GM18873 (cell line): ENCODE measurements around the gene MALL.
"Not testable (repeated sequence)": the region's sequence is repeated elsewhere in the genome, so short reads cannot be mapped to it uniquely, and the experiment has no call there.

Experiments used
- ATAC-seq: cut with Tn5 transposase; IDR thresholded peaks from one replicate; pipeline ENCODE4 v1.9.1; 2021; ENCODE audit warnings: mild to moderate bottlenecking, moderate library complexity, moderate number of reproducible peaks; ENCODE audit not compliant: unreplicated experiment, low FRiP score

MALL gene

DNA sequence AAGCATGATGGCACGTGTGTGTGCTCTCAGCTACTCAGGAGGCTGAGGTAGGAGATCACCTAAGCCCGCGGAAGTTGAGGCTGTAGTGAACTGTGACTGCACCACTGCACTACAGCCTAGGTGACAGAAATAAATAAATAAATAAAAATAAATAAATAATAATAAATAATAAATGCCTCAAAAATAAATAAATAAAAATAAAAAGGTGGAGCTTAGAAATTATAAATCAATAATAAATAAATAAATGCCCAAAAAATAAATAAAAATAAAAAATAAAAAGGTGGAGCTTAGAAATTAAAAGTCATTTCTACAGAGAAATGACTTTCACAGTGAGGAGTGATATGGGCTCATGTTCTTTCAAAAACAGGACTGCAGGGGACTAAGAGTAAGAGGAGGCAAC, 6.0 kb upstream of the MALL start:
- no peak for ATAC-seq

DNA sequence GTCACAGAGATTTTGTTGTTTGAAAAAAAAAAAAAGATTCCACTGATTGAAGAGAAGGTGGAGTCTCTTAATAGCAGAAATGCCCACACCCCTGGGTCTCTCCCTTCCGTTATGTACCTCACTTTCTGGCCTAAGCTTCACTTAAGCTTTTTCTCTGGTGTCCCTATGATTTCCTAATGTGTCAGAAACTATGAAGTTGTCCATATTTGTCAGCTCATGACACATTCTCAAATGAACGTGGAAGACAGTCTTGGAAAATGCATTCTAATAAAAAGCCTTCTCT, 5.4 kb upstream of the MALL start:
- no peak for ATAC-seq

DNA sequence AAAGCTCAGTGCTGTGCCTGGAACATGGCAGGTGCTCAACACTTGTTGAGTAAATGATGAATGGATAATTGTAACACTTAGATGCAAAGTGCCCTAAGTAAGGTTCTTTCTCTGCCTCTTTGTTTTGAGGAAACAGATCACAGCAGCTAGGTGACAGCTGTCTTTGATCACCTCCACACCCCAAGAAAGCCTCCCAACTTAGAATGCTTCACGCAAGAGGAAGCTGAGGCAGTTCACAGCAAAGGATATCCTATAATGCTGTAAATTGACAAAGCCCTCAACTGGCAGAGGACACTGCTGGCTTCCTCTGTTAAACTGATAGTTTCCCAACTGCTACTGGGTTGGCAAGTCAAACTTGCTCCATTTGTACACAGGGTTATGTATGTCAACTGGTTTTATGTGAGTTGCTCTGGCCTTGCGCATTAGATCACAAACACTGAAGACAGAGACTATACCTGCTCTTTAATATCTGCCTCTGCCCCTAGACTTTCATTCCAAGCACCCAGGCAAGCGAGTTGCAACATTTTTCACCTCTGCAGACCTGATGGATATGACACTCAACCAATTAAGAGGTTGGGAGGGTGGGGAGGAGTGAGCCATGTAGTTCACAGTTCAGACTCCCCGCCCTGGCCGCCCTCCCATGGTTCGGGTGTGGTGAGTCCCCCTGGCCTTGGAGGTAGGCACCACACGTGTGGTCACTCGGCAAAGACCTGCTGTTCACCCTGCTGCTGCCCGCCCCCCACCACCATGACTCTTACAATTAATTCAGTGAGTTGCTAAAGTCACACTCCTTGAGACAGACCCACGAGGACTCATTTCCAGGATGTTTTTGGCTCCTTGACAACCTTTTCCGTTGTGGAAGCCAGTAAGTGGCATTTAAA, 4.8 kb upstream of the MALL start:
- ATAC-seq: no peak

DNA sequence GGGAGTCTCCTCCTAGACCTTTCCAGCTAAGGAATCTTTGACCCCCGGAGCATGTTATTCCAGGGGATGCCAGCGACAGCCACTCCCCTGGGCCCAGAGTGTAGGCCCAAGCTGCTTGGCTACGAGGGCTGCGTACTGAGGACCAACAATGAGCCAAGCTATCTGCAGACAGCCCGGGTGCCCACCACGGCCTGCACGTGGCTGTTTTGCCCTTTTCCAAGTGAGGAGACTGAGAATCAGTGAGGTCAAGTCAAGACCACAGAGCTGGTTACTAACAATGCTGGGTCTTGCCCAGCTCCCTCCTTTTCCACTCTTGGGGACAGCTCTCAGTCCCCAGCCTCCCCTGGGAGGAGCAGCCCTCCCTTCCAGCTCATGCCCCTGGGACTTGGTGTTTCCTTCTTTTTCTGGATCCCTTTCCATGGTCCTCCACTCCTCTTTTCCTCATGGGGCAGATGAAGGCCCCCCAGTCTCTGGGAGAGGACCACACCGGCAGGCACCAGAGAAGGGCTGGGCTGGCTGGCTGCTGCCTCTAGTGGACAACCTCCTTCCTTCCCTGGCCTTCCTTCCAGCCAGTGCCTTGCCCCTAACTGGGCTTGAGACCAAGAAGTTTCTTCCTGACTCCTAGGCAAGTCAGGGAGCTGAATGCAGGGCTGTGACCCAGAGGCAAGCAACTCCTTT, 550 bp upstream of the MALL start:
- no peak for ATAC-seq

DNA sequence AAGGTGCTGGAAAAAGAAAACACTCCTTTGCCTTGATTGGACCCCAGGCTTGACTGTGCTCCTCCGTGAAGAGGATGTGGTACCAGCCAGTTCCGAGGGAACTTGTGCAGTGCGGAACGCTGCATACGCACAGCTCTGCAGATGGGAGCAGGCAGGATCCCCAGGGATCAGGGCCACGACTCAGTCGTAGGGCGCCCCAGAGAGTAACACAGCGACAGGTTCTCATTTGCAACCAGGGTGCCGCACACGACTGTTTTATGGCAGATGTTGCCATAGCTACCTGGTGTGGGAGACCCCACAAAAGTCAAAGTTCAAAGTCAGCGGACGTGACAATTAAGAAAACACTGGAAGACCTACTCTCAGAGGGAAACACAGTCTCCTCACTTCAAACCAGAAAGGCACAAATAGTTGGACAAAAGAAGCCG, 779 bp downstream of the MALL start:
- ATAC-seq: no peak

DNA sequence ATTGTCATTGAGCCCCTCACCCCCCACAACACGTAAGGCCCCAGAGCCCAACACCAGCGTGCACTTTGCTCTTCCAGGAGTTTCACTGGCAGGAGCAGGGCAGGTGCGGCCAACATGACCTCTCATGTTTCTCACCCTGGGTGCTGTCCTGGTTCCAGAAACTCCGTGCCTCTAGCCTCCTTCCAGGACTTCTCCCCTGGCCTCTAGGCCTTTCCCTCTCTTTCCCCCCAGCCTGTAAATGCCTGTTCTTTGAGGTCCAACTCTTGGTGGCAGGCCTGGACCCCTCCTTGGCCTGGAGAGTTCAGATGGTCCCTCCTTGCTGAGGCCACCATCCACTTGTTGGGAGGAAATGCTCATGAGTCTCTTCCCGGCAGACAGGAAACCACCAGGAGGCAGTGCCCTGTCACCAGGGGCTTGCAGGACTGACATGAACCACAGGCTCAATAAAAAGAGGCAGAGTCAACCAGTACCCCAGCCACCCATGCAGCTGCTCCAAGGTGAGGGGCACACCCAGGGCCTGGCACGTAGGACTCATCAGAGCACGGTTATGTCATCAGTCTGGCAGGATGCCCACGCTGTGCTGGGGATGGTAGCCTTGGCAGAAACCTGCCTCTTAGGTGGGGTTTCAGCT, 1.5 kb downstream of the MALL start:
- no peak for ATAC-seq

DNA sequence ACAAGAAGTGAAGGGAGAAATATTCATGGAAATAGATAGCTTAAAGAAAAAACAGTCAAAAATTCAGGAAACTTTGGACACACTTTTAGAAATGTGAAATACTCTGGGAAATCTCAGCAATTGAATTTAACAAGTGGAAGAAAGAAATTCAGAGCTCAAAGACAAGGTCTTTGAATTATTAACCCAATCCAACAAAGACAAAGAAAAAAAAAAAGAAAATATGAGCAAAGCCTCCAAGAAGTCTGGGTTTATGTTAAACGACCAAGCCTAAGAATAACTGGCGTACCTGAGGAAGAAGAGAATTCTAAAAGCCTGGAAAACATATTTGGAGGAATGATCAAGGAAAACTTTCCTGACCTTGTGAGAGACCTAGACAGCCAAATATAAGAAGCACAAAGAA, 7.3 kb downstream of the MALL start:
- not testable (repeated sequence) for ATAC-seq

DNA sequence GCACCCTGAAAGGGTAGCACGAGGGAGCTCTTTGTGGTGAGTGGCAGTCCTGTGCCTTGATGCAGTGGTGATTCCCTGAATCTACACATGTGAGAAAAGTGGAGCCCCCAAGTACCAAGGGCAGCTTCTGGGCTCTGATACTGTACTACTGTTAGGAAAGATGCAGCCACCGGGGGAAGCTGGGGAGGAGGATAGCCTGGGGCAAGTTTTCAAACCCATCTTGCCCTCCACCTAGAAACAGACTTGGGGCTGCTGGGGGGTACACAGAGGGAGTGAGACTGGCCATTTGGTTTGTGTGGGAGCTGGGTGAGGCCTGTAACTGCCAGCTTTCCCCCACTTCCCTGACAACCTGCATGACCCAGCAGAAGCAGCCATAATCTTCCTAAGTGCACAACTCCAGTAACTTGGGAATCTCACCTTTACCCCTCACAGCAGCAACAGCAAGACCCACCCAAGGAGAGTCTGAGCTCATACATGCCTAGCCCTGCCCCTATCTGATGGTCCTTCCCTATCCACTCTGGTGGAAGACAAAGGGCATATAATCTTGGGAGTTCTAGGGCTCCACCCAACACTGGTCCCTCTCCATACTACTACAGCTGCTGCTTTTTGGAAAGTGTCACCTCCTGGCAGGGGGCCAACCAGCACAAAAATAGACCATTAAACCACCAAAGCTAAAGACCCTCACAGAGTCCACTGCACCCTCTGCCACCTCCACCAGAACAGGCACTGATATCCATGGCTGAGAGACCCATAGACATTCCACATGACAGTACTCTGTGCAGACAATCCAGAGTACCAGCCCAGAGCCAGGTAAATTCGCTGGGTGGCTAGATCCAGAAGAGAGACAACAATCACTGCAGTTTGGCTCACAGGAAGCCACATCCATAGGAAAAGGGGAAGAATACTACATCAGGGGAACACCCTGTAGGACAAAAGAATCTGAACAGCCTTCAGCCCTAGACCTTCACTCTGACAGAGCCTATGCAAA, 8.2 kb downstream of the MALL start:
- no peak for ATAC-seq

DNA sequence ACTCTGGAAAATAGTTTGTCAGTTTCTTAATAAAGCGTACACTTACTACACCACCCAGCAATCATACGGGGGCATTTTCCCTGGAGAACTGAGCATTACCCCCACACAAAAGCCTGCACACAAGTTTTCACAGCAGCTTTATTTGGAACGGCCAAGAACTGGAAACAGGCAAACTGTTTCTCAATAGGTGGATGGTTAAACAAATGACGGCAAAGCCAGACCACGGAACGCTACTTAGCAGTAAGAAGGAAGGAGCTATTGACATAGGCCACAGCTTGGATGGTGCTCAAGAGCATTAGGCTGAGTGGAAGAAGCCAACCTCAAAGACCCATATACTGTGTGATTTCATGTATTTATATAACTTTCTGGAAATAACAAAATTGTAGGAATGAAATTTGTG, 9.0 kb downstream of the MALL start:
- ATAC-seq: no peak

DNA sequence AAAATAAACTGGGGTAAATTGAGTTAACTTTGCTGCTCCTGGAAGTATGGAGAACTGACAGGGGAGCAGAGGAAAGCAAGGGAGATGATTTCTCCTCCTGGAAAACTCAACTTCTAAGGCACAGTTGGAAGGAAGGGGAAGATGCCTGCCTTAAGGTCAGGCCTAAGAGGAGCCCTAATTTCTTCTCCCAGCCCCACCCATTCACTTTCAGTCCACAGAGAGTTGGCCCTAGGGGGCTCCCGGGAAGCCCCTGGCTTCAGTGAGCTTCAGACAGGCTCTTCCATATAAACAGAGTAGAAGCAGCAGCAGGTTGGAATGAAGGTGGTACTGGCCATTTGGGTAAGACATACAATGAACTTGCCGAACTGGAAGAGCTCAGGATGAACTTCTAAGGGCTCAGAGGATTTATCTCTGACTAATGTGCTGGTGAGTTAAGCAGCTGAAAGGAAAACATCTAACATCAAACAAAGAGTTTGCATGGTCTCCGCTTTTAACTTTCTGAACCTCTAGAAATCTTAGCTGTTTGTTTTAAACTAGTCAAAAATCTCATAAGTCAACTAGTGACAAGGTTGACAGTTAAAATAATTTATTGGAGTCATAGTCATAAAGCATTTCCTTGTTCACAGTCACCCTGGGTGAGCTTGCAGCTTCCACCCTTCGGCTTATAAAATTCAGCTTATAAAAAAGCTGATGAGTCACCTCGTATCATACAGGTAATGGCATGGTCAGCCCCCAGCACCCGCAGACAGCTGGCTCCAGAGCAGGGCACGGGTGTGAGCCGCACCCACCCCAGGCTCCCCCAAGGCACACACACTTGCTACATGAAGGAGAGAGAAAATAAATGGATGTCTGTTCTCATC, 9.8 kb downstream of the MALL start:
- ATAC-seq: no peak

DNA sequence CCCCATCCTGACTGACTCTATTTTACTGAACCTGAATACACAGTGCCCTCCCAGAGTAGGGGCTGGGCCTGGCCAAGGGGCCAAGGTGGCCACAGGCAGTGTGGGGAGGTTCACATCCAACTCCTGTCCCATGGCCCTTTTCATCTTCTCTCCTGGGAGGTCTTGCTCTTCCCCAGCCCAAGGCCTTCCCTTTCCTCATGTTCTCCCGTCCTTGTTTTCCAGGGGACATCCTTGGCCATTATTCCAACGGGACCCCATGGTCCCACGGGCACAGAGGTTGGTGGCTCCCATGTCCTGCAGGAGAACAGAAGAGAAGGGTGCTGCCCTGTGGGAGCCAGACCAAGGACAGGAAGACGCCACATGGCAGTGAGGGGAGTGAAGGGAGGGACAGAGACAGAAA, 10.4 kb downstream of the MALL start:
- no peak for ATAC-seq

DNA sequence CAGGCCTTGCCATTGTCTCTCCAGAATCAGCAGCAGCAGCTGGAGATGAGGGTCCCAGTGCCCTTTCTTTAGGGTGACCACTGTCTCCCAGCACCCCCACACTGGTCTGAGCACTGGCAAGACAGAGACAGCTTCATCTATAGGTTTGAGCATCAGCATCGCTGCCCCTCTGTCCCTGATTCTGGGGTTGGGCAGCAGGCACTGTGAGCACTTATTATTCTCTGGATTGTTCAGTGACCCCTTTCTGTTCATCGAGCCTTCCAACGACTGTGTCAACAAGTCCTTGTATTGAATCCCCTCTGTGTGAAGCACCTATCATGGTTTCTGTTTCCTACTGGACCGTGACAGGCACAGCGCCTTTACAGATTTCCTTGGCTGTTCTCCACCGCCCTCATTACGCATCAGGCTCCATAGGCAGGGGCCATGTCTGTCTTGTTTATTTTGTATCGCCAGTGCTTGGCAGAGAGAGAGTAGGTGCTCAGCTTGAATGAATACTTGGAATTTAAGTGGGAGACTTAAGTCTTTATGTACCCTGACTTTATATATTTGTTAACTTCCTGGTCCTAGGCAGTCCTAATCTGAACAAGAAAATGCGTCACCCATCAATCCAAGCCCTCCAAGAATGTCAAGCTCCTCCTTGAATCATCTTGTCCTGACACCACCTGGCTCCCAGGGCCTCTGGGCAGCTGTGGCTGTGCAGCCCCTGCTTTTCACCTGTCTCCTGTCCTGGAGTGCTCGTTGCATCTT, 11.4 kb downstream of the MALL start:
- ATAC-seq: no peak

DNA sequence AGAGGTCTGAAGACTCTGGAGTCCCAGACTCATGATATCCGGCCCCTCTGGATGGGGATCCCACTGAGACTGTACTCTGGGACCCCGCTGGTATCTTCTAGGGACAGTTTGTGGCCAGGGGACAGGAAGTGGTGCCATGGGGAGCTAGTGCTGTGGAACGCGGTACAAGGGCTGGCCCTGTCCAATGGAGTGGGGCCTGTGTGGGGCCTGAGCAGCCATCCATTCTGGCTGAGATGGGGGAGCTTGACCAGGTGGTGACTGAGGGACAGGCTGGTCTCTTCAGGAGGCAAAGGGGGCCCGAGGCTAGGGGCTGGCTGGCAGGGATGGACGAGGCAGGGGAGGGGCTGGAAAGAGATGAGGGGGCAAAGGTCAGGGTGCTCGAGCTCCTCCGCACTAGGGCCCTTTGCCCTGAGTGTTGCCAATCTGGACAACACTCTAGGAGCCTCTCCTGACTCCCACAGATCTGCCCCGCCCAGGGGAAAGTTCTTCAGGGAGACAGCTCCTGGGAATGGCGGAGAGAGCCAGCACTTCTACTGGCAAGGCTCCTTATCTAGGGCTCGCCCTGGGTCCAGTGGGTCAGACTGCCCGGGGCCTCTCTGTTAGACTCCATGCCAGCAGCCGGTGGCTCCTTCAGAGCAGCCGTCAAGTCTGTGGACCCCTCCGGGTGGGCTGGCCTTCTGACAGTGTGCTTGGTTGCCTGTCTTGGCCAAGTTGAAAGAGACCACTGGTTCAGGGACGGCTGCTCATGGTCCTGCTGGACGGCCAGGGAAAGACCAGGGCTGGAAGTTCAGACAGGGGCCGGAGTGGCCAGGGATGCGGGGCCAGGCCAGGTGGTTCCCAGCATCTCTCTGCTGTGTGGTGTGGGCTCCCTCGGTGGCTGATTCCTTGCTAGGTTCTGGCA, 12.3 kb downstream of the MALL start:
- ATAC-seq: no peak

DNA sequence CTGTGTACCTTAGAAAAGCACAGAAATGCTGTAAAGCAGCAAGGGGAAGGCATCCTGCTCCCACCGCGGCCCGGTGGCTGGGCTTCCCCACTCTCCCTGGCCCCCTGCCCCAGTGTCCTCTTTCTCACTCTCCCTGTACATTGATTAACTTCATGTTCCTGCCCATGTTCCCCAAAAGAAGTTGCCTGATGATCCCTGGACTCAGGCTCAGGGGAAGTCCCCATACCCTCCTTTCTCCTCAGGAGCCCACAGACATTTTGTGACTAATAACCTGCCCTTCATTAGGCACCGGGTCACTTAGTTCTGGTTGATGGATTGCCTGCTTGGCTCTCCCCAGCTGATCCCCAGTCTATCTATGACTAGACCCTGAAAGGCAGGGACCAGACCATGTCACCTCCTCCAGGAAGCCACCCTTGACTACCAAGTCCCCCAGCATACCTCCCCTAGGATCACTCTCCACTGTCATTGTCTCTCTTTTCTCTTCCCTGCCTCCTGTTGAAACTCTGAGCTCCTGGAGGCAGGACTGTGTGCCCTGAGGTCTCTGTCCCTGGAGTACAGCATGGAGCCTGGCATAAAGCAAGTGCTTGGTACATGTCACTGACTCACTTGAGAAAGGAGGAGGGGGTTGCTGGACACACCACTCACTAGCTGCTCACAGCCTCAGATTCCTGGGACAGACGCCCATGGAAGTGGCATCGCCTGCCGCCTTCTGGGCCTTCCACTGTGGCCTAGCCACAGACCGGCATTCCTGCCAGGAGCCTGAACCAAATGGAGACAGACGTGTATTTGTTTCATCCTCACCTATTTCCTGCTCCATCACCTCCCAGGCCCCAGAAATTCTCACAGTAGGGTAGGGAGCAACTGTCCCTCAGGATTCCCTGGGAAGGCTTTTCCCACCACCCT, 13.5 kb downstream of the MALL start:
- ATAC-seq: no peak

DNA sequence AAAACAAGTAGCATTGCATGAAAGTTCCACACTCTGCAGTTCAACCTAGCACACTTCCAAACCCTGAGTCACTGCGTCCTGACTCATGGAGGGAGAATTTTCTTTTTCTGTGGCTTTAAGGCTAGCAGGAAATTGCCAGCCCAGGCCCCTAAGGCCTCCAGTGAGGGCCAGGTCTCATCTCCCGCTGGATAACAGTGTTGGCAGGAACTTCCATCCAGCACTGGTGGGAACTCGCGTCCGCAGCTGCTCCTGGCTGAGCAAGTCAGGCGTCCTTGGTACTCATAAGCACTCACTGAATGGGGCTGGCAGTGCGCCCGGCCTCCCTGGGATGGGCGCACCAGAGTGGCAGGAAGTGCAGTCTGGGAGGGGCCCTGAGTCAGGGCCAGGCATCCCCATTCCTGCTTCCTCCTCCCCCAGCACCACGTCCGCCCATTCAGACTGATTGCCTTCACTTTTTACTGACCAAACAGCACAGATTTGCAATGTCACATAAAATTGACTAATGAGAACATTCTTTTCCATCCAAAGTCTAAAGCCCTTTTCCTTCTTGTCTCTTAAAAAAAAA, 14.3 kb downstream of the MALL start:
- no peak for ATAC-seq

DNA sequence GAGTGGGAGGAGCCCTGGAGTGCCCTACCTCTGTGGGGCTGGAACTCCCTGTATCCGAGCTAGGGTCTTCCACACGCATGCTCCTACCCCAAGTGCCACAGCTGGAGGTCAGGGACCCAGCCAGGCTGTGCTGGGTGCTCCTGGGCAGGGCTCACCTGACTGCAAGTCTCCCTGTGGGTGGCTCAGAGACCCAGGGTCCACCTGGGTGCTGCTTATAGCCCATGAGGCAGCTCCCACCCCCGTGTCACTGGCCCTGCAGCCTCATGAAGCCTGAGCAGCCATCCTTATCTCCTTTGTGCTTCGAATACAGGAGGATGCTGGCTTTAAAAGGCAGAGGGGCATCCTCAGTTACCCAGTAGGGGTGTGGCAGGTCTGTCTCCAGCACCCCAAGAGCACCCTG, 14.7 kb downstream of the MALL start:
- ATAC-seq: not testable (repeated sequence)

DNA sequence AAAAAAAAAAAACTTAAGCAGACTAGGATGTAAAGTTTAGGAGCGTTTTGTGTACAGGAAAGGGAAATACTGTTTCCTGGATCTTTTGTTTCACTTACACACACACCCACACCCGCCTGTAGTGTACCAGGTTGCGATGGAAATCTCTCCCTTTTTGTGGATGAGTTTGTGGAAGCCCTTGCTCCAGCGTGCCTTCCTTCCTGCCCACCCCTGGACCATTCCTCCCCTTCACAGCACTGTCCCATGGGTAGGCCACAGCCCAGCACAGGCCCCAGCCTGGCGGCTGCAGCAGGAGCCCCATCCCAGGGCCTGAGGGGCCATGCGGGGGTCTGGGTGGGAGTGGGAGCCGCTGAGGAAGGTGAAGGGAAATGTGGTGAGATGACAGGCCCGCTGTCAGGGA, 15.1 kb downstream of the MALL start:
- no peak for ATAC-seq
